LNCaP clone FGC (cell line): ENCODE results near the gene MCM5.

Source experiments
- DNase-seq: peaks from one replicate; pipeline ENCODE4 v3.0.0-alpha.2; 2011; ENCODE audit warnings: low read depth
- H3K4me3 ChIP-seq: 2 replicates; pipeline ENCODE4 v1.5.1; 2011; ENCODE audit warnings: mild to moderate bottlenecking, low read depth, low read length, control low read depth
- CTCF ChIP-seq: IDR thresholded peaks from 2 replicates; pipeline ENCODE4 v1.5.1; 2012; ENCODE audit warnings: mild to moderate bottlenecking; ENCODE audit not compliant: control insufficient read depth, insufficient read depth; ENCODE audit errors: extremely low read depth

Gene MCM5

DNA sequence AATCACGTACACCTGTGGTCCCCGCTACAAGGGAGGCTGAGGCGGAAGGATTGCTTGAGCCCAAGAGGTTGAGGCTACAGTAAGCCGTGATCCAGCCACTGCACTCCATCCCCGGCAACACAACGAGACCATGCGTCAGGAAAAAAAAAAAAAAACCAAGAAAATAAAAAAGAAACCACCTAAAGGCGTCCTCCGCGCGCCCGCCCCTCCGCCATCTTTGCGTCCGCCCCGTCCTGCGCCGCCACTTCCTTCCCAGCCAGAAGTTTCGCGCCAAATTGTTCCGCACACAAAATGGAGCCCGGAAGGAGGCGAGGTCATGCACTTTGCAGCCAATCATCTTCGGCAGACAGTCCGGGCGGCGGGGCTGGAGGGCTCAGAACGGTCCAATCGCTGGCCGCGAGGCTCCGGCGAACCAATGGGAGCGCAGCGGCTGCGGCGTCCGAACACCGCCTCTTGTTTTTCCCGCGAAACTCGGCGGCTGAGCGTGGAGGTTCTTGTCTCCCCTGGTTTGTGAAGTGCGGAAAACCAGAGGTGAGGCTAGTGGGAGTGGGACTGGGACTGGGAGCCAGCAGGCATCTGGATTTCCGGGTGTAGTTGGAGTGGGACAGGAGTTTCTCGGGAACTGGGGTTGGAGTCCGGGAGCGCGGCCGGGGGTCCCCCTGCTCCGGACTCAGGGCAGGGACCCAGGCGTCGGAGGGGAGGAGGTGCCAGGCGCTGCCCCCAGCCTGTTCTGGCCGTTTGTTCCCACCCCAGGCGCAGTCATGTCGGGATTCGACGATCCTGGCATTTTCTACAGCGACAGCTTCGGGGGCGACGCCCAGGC, at the start of gene MCM5:
Gene MCM5 (plus strand): TSS at position 463 of the 823 bp plus-strand sequence. CDS start 299 bp downstream, at position 762.
- no peak for TF ChIP-seq CTCF
- H3K4me3 ChIP-seq, result peak within 1 kb of the TSS; percentile 60
- peak; percentile 89 for DNase-seq

DNA sequence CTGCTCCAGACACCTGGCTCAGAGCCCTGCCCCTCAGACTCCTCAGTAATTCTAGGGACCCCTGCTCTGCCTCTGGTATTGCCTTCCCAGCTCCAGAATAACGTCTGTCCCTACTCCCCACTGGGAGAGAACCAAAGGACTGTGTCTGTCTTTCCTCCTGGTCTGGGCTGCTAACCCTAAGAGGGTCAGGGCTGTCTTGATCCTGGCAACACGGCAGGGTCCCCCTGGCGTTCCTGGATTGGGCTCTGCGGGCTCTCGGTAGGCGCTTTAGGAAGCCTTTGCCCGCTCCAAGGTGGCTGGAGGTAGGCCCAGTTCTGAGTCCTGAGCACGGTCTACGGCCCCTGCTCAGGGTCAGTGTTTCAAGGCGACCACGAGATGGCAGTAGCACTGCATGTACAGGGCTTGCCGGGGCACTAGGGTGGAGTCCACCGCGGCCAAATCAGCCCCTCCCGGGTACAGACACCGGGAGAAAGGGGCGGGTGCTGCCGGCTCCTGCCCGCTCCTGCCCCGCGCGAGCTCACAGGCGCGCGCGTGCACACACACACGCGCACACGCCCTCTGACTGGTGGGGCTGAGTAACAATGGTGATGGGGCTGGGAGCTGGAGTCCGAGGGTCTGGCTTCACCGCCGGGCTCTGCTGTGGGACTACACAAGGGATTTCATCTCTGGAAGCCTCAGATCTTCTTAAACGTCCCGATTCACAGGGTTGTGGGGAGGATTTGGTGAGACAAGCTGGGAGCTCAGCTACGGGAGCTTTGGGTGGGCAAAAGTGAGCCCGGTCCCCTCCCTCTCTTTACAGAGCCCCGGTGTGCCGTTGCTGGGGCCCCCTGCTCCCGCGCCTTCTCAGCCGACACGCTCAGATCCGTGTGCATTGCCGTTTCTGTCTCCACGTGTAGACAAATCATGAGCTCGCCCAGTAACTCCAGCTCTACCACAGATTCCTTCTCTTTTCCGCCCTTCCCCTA, 49.1 kb upstream of the MCM5 start:
- peak overlapping the region; percentile 43 for H3K4me3 ChIP-seq
- TF ChIP-seq CTCF, result peak; percentile 93
- peak; percentile 78 for DNase-seq

- DNase-seq, result no peak
- no peak overlapping the region for H3K4me3 ChIP-seq
- peak; percentile 35 for TF ChIP-seq CTCF
These were observed 47.5 kb upstream of the MCM5 start for GRCh38 chr22:35352214-35353111.

GRCh38 chr22:35353318-35353717, 46.6 kb upstream of the MCM5 start:
- H3K4me3 ChIP-seq, result no peak overlapping the region
- TF ChIP-seq CTCF, result no peak
- DNase-seq, result no peak

GRCh38 chr22:35354068-35354467, 45.9 kb upstream of the MCM5 start:
- H3K4me3 ChIP-seq, result no peak overlapping the region
- no peak for TF ChIP-seq CTCF
- no peak for DNase-seq
